Measurements from ENCODE around the gene SPCS2. TPM values are rescaled to one million over a fixed set of nuclear protein-coding genes. Genes with fewer than 3 reads are reported as not detected.

Gene SPCS2
- total and polyA plus RNA-seq, 2 donors (not counting 3 experiments of a cell fraction or from before 2014, with no cell fraction given) = 88.9 to 140 TPM

DNA sequence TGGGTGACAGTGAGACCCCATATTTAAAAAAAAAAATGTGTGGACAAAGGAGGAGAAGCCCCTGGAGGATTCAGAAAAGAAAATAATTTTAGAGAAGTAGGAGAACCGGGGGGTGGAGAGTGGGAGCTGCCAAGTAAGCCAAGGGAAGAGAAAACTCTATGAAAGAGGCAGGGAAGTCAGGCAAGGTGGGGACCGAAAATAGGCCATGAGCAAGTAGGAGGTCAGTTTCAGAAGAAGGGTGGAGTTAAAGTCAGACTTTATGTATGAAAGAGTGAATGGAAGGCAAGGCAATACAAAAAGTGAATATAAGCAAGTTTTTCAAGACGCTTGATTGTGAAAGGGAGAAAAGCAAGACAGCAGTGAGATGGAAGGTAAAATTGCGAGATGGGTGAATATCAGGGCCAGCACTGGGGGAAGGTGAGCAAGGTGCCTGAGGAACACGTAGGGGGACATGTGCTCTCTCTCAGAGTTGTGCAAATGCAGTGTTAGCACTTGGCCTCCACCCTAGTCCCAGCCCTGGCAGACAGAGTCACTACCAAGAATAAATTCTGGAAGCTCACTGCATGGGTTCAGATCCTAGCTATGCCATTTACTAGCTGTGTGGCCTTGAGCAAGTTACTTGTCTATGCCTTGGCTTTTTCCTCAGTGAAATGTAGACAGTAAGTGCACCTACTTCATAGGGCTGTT is 6.8 kb upstream of the SPCS2 start:
- CTCF ChIA-PET = interaction anchor here (0.9 to 2.8 kb wide), 4 partner anchors 10 to 263 kb away, joined by 4 to 11 read pairs (median 9); no protein-coding TSS in a partner anchor
- TF ChIP-seq POLR2A (IDR thresholded peaks at IDR 0.05; ENCODE audit: low read depth, low read length) = no peak
- no peak for TF ChIP-seq POLR2AphosphoS5 (IDR thresholded peaks at IDR 0.05; ENCODE audit: insufficient read depth, low read depth, low read length)
- no peak for TF ChIP-seq CTCF (IDR thresholded peaks at IDR 0.05; ENCODE audit: extremely low read depth in 1 of 2, insufficient read depth in 1 of 2, low read depth in 1 of 2, low read length in 2 of 2)
- TF ChIP-seq GATA2 (IDR thresholded peaks at IDR 0.05; ENCODE audit: insufficient read depth, insufficient read length, low read depth, low read length) = no peak
- TF ChIP-seq EZH2 (IDR thresholded peaks at IDR 0.05; ENCODE audit: borderline replicate concordance, low read depth, low read length, severe bottlenecking) = no peak
- no peak for TF ChIP-seq MYC (IDR thresholded peaks at IDR 0.05; ENCODE audit: low read depth, low read length)
- no peak for TF ChIP-seq JUN (IDR thresholded peaks at IDR 0.05; ENCODE audit: borderline replicate concordance, insufficient read depth, insufficient read length, low read depth)
- no peak for TF ChIP-seq FOS (IDR thresholded peaks at IDR 0.05; ENCODE audit: borderline replicate concordance, insufficient read depth, low read length)
- TF ChIP-seq MAX (IDR thresholded peaks at IDR 0.05; ENCODE audit: insufficient read depth, insufficient read length) = no peak
- no peak overlapping the region for H3K9ac ChIP-seq (replicated peaks; ENCODE audit: extremely low read depth, insufficient read depth, low read length)

More for the DNA sequence above, 6.8 kb upstream of the SPCS2 start:
- Histone ChIP-seq H3K27me3 (ENCODE audit: control insufficient read depth in 2 of 2, insufficient read depth in 2 of 2, low read length in 2 of 2) (no peaks in the 10 kb centered on the region), H3K4me3 (replicated peaks in 1 of 3; ENCODE audit: insufficient read depth in 1 of 3, low read depth in 1 of 3, low read length in 3 of 3) (no peak overlapping the region), H4K20me1 (replicated peaks; ENCODE audit: control insufficient read depth, extremely low read depth, insufficient read depth, low read length) (no peaks in the 10 kb centered on the region), H3K79me2 (ENCODE audit: control insufficient read depth, insufficient read depth, low read length) (no peaks in the 10 kb centered on the region), H3K27ac (ENCODE audit: insufficient read depth, low read depth, low read length) (no peak overlapping the region), H3K36me3 (ENCODE audit: control insufficient read depth in 2 of 2, extremely low read depth in 1 of 2, insufficient read depth in 2 of 2, low read length in 2 of 2) (peaks cover 0 to 2% of the 10 kb centered on the region in 2 experiments), H3K4me1 (ENCODE audit: control insufficient read depth, extremely low read depth, insufficient read depth, low read length) (peaks cover 17% of the 10 kb centered on the region), H3K9me3 (replicated peaks; ENCODE audit: control insufficient read depth, insufficient read depth, low read length) (no peaks in the 10 kb centered on the region), H3K4me2 (ENCODE audit: insufficient read depth, low read length) (no peak overlapping the region), H2AFZ (ENCODE audit: low read depth, low read length) (no peak overlapping the region), H3K9me1 (replicated peaks; ENCODE audit: control insufficient read depth, extremely low read depth, insufficient read depth, low read length) (no peaks in the 10 kb centered on the region)
- POLR2A ChIA-PET = no interaction called here
- dilution Hi-C loops (cut with MboI; ENCODE audit: extremely low pct_ligation_motif_present, low sequenced_read_pairs) (no loop called here), intact Hi-C loops (cut with micrococcal nuclease) (no loop called here)
- no peak for DNase-seq (ENCODE audit: low read depth, low spot score)
- no TSS peak for BruUV-seq (replicated peaks)
- FAIRE-seq = no peak
